Activated T-cell treated with anti-CD3 and anti-CD28 coated beads for 4 hours (primary cell): ENCODE data around the gene CMTM3.
A peak's percentile ranks its signal among the peaks of the same experiment; 100 is the strongest.
"Not testable (repeated sequence)": the region's sequence is repeated elsewhere in the genome, so short reads cannot be mapped to it uniquely, and the experiment has no call there.

Source experiments
- DNase-seq: peaks from one replicate; pipeline ENCODE4 v3.0.0-alpha.2; 2020

CMTM3 gene

GRCh38 chr16:66637806-66638205, 33.3 kb downstream of the CMTM3 start:
- no peak for DNase-seq

GRCh38 chr16:66639091-66639885, 34.8 kb downstream of the CMTM3 start:
- DNase-seq = no peak

GRCh38 chr16:66640724-66641314, 36.3 kb downstream of the CMTM3 start:
- no peak for DNase-seq

- no peak for DNase-seq
Observed at GRCh38 chr16:66641387-66641786, 36.9 kb downstream of the CMTM3 start.

- DNase-seq = no peak
Observed at GRCh38 chr16:66647866-66648265, 43.4 kb downstream of the CMTM3 start.

- no peak for DNase-seq
Observed at GRCh38 chr16:66649167-66649566, 44.7 kb downstream of the CMTM3 start.

- DNase-seq = no peak
Observed at GRCh38 chr16:66649636-66650205, 45.2 kb downstream of the CMTM3 start.

- peak; percentile 75 for DNase-seq
Observed at GRCh38 chr16:66650707-66651473, 46.4 kb downstream of the CMTM3 start.

- DNase-seq = no peak
Observed at GRCh38 chr16:66651474-66651765, 46.9 kb downstream of the CMTM3 start.

- no peak for DNase-seq
Observed at GRCh38 chr16:66651965-66652364, 47.5 kb downstream of the CMTM3 start.

- no peak for DNase-seq
Observed at GRCh38 chr16:66652661-66653360, 48.3 kb downstream of the CMTM3 start.

- DNase-seq = no peak
Observed at GRCh38 chr16:66653581-66654350, 49.3 kb downstream of the CMTM3 start.

- no peak for DNase-seq
Observed at GRCh38 chr16:66656547-66656946, 52.0 kb downstream of the CMTM3 start.

GRCh38 chr16:66658143-66658859, 53.8 kb downstream of the CMTM3 start:
- DNase-seq = no peak

GRCh38 chr16:66658860-66659190, 54.3 kb downstream of the CMTM3 start:
- DNase-seq = no peak

- DNase-seq = no peak
Observed at GRCh38 chr16:66660422-66661209, 56.1 kb downstream of the CMTM3 start.

GRCh38 chr16:66661210-66661560, 56.7 kb downstream of the CMTM3 start:
- DNase-seq = no peak

GRCh38 chr16:66661671-66662346, 57.3 kb downstream of the CMTM3 start:
- DNase-seq = not testable (repeated sequence)

GRCh38 chr16:66662445-66663194, 58.1 kb downstream of the CMTM3 start:
- no peak for DNase-seq
